Testis (tissue), 3 donors: ENCODE measurements around the gene ADAMTS14. TPM values are rescaled to one million over a fixed set of nuclear protein-coding genes. Genes with fewer than 3 reads are reported as not detected.

ENCODE experiments used
- DNase-seq: peaks from one replicate; pipeline ENCODE4 v3.0.0-alpha.2; 2019
- H3K27ac ChIP-seq, 2 donors: fragments of 200-600 bp; sonication (generic); one replicate each; pipeline ENCODE4 v1.5.1; 2019
- H3K27me3 ChIP-seq: fragments of 200-600 bp; sonication (generic); one replicate; pipeline ENCODE4 v1.5.1; 2019
- H3K36me3 ChIP-seq: fragments of 200-600 bp; sonication (generic); one replicate; pipeline ENCODE4 v1.5.1; 2017; ENCODE audit warnings: low read depth; ENCODE audit errors: missing control alignments
- H3K4me1 ChIP-seq: fragments of 200-600 bp; sonication (generic); one replicate; pipeline ENCODE4 v1.5.1; 2019
- H3K4me3 ChIP-seq, 2 donors: fragments of 200-600 bp; sonication (generic); one replicate each; pipeline ENCODE4 v1.5.1; 2017 to 2019
- H3K9me3 ChIP-seq: fragments of 200-600 bp; sonication (generic); one replicate; pipeline ENCODE4 v1.5.1; 2017
- CTCF ChIP-seq, 3 experiments: fragments of 450-650 bp in 2 of 3; fragments of 200-600 bp in 1 of 3; sonication (generic) in 1 of 3; IDR thresholded peaks; one replicate each; pipeline ENCODE4 v1.5.1; 2016 to 2019; ENCODE audit warnings: antibody characterized with exemption in 3 of 3, mild to moderate bottlenecking in 2 of 3, moderate library complexity in 1 of 3
- POLR2A ChIP-seq: fragments of 450-650 bp; IDR thresholded peaks from one replicate; pipeline ENCODE4 v1.6.1; 2017; ENCODE audit warnings: antibody characterized with exemption, mild to moderate bottlenecking, moderate library complexity
- WGBS, 2 donors: methylation state at CpG; one replicate each; pipeline ENCODE4 v1.1.5; 2018; 5-methylcytosine and 5-hydroxymethylcytosine counted together
- intact Hi-C: fragments of 100-400 bp; cut with DNase I; formaldehyde crosslinking; loops from one replicate; pipeline ENCODE4 v1.15.1; 2023; ENCODE audit warnings: low total_unique reads
- polyA plus RNA-seq: library from polyadenylated mRNA; stranded (reverse); fragments of 350-450 nt; fragmentation: Illumina TruSeq; extraction: RNeasy Lipid Tissue Mini Kit (QIAGEN cat#74804); gene quantifications from one replicate; pipeline ENCODE4 v1.2.3, GENCODE V29; 2014; ENCODE audit warnings: low read depth, low replicate concordance; ENCODE audit not compliant: insufficient read depth
- total RNA-seq, 2 donors: library from RNA; depleted of rRNA; stranded (reverse); fragments of >200 nt; gene quantifications; one replicate each; pipeline ENCODE4 v1.2.3, GENCODE V29; 2016

The ADAMTS14 gene
- total and polyA plus RNA-seq, 3 donors from 2014 or later, result 0.63 to 0.93 (median 0.90) TPM

- Histone ChIP-seq H3K36me3 (no peaks in the 10 kb centered on the region), H3K27ac (no peak overlapping the region), H3K4me3 (no peak overlapping the region), H3K9me3 (no peaks in the 10 kb centered on the region), H3K27me3 (no peaks in the 10 kb centered on the region), H3K4me1 (peaks cover 18% of the 10 kb centered on the region)
- no peak for DNase-seq
- intact Hi-C loops, result no loop called here
- TF ChIP-seq POLR2A (no peak), CTCF (IDR thresholded peaks at IDR 0.05) (no peak)
- 91 to 95% methylated on average over 4 of the region's 4 CpGs for WGBS, 2 donors
Measured at GRCh38 chr10:70780772-70781171, 108.5 kb downstream of the ADAMTS14 start.

GRCh38 chr10:70781461-70782051 is 109.2 kb downstream of the ADAMTS14 start:
- no peak overlapping the region for H3K4me3 ChIP-seq
- H3K27ac ChIP-seq, result no peak overlapping the region
- H3K9me3 ChIP-seq, result no peaks in the 10 kb centered on the region
- no peaks in the 10 kb centered on the region for H3K27me3 ChIP-seq
- H3K36me3 ChIP-seq, result no peaks in the 10 kb centered on the region
- intact Hi-C loops, result no loop called here
- WGBS, 2 donors, result 95 to 96% methylated on average over 4 to 8 of the region's 8 CpGs
- H3K4me1 ChIP-seq, result peaks cover 18% of the 10 kb centered on the region
- no peak for DNase-seq
- TF ChIP-seq POLR2A, result no peak

- H3K27me3 ChIP-seq, result no peaks in the 10 kb centered on the region
- no peak overlapping the region for H3K4me3 ChIP-seq
- 55 to 58% methylated on average over 2 to 4 of the region's 4 CpGs for WGBS, 2 donors
- TF ChIP-seq CTCF (IDR thresholded peaks at IDR 0.05), result no peak
- TF ChIP-seq POLR2A, result no peak
- no peaks in the 10 kb centered on the region for H3K9me3 ChIP-seq
- DNase-seq, result no peak
- H3K4me1 ChIP-seq, result peaks cover 18% of the 10 kb centered on the region
- no peak overlapping the region for H3K27ac ChIP-seq
- intact Hi-C loops, result no loop called here
- no peaks in the 10 kb centered on the region for H3K36me3 ChIP-seq
Measured at GRCh38 chr10:70782086-70782745, 109.9 kb downstream of the ADAMTS14 start.

GRCh38 chr10:70782746-70783680 is 110.7 kb downstream of the ADAMTS14 start:
- Histone ChIP-seq H3K4me3 (no peak overlapping the region), H3K27me3 (no peaks in the 10 kb centered on the region), H3K36me3 (no peaks in the 10 kb centered on the region), H3K9me3 (no peaks in the 10 kb centered on the region), H3K4me1 (peaks cover 18% of the 10 kb centered on the region), H3K27ac (no peak overlapping the region)
- intact Hi-C loops, result no loop called here
- 68 to 73% methylated on average over 11 of the region's 11 CpGs for WGBS, 2 donors
- no peak for TF ChIP-seq CTCF (IDR thresholded peaks at IDR 0.05)
- TF ChIP-seq POLR2A, result no peak
- no peak for DNase-seq

GRCh38 chr10:70784016-70784415 is 111.7 kb downstream of the ADAMTS14 start:
- peaks cover 18% of the 10 kb centered on the region for H3K4me1 ChIP-seq
- WGBS, 2 donors, result 53 to 62% methylated on average over 5 of the region's 5 CpGs
- no peak overlapping the region for H3K27ac ChIP-seq
- no peaks in the 10 kb centered on the region for H3K27me3 ChIP-seq
- no peaks in the 10 kb centered on the region for H3K9me3 ChIP-seq
- no peak for TF ChIP-seq POLR2A
- TF ChIP-seq CTCF (IDR thresholded peaks at IDR 0.05), result no peak
- DNase-seq, result no peak
- no peak overlapping the region for H3K4me3 ChIP-seq
- H3K36me3 ChIP-seq, result no peaks in the 10 kb centered on the region
- intact Hi-C loops, result no loop called here
